Measurements from ENCODE around the gene PNCK.
A peak's percentile ranks its signal among the peaks of the same experiment; 100 is the strongest.
"Not testable (repeated sequence)": the region's sequence is repeated elsewhere in the genome, so short reads cannot be mapped to it uniquely, and the experiment has no call there.

Gene PNCK

DNA sequence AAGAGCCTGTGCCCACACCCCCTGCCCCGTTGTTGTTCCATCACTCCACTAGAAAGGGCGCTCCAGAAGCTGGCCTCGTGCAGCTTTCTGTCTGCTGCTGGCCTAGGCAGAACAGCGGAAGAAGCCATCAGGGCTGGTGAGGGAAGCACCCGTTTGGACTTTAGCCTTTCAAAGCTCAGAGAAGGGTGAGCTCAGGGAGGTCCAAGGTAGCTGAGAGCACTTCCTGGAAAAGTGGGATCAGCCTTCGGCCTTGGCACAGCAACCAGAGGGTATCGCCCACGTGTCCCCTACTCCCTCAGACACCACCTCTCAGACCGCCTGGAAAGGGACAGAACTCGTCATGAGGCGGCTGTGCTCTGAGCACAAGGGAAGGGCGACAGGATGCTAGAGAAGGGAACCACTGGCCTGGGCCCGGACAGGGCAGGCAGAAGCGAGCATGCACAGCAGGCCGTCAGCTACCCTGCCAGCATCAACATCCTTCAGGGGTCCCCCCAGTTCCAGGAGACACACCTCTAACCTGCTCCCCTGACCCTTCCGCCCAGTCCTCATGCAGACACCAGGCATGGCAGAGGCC is 25.7 kb upstream of the PNCK start:
- not testable (repeated sequence) for DNase-seq (ENCODE audit: low read depth in 3 of 3)

DNA sequence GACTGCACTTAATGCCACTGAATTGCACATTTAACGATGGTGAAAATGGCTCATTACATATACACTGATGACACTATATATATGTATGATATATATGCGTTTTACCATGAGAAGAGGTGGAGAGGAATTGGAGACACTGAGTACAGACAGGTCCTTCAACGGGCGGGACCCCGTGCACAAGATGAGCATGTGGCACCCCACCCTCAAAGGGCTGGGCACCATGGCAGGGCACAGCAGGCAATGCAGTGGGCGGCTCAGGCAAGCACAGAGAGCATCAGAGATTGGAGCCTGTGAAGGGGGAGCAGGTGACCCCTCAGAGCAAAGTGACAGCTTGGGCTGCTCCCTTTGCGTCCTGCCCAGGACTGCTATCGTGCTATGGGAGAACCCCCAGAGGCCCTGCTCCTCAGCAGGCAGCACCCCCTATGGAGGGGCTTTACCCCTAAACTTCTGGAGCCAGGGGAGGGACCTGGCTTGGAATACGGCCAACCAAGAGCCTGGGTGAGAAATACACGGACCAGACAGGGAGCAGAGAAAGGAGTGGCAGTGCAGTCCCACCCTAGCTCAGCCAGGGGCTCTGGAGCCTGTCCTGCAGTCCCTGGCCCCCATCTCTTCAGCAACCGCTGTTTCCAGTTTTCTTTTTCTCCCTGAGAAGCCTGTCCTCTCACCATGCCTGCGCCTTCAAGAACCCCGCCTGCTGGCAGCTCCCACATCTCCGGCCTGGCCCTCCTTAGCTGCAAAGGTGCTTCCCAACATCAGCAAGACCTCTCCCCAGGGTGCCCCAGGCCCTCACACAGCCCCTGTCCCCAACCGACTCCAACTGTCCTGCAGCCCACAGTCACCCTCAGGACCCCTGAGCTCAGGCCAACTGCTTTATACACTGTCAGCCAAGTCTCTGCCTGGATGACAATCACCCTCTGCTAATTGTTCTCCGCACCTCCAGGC is 24.6 kb upstream of the PNCK start:
- no peak for DNase-seq (ENCODE audit: low read depth in 3 of 3)

GRCh38 chrX:153696986-153697722 is 23.5 kb upstream of the PNCK start:
- not testable (repeated sequence) for DNase-seq (ENCODE audit: low read depth in 3 of 3)

- DNase-seq (ENCODE audit: low read depth in 3 of 3), result not testable (repeated sequence)
These were observed 22.9 kb upstream of the PNCK start for GRCh38 chrX:153696538-153696937.

DNA sequence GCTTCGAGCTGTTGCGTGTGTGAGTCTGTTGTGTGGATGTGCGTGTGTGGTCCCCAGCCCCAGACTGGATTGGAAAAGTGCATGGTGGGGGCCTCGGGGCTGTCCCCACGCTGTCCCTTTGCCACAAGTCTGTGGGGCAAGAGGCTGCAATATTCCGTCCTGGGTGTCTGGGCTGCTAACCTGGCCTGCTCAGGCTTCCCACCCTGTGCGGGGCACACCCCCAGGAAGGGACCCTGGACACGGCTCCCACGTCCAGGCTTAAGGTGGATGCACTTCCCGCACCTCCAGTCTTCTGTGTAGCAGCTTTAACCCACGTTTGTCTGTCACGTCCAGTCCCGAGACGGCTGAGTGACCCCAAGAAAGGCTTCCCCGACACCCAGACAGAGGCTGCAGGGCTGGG is 22.5 kb upstream of the PNCK start:
- DNase-seq (ENCODE audit: low read depth in 3 of 3), result no peak

DNA sequence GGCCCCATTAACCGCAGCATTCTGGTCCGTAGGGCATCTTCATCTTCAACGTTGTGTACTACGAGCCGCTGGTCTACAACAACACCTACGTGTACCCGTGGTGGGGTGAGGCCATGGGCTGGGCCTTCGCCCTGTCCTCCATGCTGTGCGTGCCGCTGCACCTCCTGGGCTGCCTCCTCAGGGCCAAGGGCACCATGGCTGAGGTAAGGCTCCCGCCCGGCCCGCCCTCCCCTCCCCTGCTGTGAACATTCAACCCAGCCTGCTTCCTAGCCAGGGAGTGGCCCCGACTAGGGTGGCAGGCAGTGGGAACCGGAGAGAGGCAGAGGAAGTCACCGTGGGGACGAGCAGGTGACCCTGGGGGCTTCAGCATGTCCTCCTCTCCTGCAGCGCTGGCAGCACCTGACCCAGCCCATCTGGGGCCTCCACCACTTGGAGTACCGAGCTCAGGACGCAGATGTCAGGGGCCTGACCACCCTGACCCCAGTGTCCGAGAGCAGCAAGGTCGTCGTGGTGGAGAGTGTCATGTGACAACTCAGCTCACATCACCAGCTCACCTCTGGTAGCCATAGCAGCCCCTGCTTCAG is 21.2 kb upstream of the PNCK start:
- DNase-seq (ENCODE audit: low read depth in 3 of 3), result no peak

- DNase-seq (ENCODE audit: low read depth in 3 of 3), result not testable (repeated sequence)
These were observed 20.6 kb upstream of the PNCK start for GRCh38 chrX:153694256-153694655.

DNA sequence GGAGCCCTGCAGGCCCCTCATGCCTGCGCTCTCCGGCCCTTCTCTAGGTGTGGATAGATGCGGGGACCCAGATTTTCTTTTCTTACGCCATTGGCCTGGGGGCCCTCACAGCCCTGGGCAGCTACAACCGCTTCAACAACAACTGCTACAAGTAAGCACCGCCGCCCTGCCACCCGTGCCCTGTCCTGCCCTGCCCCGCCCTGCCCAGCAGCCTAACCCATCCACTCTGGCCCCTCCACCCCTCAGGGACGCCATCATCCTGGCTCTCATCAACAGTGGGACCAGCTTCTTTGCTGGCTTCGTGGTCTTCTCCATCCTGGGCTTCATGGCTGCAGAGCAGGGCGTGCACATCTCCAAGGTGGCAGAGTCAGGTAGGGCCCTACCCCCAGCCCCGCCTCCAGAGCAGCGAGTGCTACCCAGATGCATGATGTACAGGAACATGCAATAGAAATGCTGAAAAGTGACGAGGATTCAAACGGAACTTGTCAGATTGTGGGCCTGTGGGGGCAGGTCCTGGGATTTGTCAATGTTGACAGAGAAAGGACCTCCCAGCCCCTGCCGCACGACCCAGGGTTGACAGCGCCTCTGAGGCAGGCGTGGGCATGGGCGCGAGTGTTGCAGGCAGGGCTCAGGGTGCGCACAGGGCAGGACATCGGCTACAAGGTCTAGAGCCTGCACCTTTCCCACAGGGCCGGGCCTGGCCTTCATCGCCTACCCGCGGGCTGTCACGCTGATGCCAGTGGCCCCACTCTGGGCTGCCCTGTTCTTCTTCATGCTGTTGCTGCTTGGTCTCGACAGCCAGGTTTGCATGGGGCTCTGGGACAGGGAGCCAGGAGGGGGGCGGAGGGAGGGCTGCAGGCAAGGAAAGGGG is 19.8 kb upstream of the PNCK start:
- DNase-seq (ENCODE audit: low read depth in 3 of 3), result no peak

DNA sequence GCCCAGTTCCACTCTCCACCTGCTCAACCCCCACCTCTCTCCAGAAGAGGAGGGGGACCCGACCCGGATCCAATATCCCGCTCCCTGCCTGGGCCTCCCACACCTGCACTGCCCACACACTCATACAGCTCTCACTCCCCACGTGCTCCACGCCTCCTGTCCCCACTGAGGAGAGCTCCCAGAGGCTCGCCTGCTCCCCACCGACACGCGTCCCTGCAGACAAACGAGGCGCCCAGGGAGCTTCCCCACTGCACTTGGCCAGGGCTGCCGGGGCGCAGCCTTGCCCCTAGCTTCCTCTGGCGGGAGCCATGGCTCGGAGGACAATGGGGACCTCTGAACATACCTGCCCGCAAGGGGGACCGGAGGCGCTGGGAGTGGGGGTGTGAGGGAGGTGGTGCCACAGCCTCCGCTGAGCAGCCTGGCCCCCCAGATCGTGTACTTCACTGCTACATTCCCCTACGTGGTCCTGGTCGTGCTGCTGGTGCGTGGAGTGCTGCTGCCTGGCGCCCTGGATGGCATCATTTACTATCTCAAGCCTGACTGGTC is 19.1 kb upstream of the PNCK start:
- no peak for DNase-seq (ENCODE audit: low read depth in 3 of 3)

DNA sequence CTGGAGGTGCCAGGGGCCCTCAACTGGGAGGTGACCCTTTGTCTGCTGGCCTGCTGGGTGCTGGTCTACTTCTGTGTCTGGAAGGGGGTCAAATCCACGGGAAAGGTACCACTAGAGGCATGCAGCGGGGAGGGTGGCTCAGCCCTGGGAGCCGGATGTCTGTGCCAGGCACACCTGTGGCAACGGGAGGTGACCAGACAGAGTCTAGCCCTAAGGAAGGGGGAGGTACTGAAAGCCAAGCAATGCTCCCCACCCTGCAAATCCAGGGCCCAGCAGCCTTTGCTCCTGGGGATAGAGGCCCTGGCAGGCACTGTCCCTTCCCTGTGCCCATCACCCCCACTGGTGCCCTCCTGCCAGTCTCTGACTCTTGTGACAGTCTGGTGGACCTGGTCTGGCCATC is 18.4 kb upstream of the PNCK start:
- DNase-seq (ENCODE audit: low read depth in 3 of 3), result no peak

DNA sequence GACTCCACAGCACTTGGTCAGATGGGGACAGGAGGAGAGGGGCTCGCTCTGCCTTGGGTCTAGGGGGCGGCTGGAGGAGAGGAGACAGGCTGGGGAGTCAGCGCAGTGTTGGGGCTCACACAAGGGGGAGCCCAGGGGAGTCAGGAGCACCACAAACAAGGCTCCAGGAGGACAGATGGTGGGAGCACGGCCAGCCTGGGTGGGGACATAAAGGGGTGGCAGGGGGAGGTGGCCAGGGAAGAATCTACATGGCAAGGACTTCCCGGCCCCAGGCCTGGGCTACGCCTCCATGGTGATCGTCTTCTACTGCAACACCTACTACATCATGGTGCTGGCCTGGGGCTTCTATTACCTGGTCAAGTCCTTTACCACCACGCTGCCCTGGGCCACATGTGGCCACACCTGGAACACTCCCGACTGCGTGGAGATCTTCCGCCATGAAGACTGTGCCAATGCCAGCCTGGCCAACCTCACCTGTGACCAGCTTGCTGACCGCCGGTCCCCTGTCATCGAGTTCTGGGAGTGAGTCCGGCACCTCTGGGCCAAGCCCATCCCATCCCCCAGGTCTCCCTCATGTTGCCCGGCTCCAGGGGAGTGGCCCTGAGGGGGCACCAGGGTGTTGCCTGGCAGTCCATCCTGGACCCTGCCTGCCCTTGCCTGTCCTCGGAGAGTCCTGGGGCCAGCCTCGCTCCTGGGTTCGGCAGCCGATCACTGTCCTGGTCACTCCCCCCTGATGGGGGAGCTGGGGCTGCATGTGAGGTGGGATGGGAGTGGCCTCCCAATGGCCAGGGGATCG is 17.6 kb upstream of the PNCK start:
- DNase-seq (ENCODE audit: low read depth in 3 of 3), result not testable (repeated sequence)

DNA sequence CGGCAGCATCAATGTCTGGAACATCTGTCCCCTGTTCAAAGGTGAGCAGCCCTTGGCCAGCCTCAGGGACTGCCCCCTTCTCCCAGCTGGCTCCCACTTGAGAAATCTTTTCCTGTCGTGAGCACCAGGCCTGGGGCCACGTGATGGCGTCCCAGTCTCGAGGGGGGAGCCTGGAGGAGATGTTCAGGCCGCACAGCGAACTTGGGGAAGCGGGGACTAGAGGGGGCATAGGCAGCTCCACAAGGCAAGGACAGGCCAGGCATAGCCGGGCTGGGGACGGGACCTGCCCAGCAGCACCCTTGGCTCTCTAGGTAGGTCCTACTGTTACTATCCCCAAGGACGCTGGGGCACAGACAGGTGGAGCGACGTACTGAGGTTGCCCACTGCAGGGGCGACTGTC is 16.9 kb upstream of the PNCK start:
- no peak for DNase-seq (ENCODE audit: low read depth in 3 of 3)

GRCh38 chrX:153689654-153690465 is 16.2 kb upstream of the PNCK start:
- no peak for DNase-seq (ENCODE audit: low read depth in 3 of 3)

DNA sequence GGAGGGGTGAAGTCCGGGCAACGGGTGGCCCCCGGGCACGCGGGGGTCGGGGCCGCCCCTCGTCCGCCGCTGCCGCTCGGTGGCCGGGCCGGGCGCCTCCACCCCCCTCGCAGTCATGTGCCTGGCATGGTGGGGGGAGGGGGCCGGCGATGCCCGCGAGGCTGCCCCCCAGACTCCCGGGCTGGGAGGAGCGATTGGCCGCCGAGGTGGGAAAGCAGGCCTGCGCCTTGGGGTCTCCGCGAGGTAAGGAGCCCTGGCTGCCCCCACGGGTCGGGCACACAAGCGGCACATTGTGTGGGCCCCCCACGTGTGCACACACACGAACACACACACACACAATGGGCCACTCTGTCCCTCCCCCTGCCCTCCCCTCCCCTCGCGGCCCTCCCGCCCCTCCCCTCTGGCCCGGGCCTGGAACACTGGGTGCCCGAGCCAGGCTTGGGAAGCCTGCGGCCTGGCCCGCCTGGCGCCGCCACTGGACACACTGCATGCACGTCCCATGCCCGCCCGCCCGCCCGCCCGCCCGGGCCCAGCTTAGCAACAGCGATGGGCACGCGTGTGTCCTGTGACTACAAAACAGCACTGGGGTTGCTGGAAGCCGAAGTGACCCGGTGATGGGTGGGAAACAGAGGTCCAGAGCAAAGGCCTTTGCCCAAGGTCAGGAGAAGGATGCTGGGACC is 15.4 kb upstream of the PNCK start:
- no peak for DNase-seq (ENCODE audit: low read depth in 3 of 3)

DNA sequence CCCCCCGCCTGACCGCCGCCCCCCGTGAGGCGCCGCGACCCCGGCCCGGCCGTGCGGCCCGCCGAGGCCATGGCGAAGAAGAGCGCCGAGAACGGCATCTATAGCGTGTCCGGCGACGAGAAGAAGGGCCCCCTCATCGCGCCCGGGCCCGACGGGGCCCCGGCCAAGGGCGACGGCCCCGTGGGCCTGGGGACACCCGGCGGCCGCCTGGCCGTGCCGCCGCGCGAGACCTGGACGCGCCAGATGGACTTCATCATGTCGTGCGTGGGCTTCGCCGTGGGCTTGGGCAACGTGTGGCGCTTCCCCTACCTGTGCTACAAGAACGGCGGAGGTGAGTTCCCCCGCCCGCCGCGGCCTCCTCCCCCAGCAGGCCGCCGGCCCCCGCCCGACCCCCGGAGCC is 14.9 kb upstream of the PNCK start:
- DNase-seq (ENCODE audit: low read depth in 3 of 3), result no peak

- no peak for DNase-seq (ENCODE audit: low read depth in 3 of 3)
These were observed 14.5 kb upstream of the PNCK start for GRCh38 chrX:153688071-153688470.

DNA sequence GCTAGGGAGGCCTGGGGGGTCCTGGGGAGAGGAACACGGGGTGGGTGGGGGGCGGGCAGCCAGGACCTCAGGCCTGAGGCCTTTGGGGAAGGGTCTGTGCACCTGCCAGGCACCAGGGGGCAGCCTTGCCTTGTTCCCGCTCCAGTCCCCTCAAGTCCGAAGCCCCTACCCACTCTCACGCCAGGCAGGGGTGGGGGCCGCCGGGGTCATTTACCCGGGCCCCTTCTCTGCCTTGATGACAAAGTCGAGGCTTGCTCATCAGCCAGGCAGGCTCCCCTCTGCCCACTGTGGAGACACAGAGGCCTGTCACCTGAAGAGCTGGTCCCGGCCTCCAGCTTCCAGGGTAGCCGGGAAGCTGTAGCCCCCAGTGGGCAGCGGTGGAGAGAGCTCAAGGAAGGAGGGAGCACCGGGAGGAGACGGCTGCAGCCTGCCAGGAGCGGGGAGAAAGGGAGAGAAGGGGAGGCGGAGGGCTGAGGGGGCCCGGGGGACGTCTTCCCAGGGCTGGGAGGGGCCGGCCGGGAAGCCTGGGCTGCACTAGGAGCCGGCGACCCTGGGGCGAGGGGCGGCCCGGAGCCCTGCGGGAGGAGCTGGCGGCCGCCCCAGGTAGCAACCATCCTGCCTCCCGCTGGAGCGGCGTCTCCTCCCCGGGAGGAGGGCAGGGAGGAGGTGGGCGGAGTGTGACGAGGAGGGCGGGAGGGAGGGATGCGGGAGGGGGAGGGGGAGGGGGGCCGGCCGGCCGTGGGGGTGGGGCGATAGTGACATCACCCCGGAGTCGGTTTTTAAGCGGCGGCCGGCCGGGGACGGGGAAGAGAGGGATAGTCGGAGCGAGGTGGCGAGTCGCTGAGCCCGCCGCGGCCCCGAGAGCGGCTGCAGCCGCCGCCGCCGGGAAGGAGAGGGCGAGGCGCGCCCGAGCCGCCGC is 13.8 kb upstream of the PNCK start, which contains the start of gene SLC6A8:
SLC6A8 (plus strand) TSS at position 806 of the 919 bp plus-strand sequence. CDS start 649 bp downstream, outside the sequence.
- DNase-seq (ENCODE audit: low read depth in 3 of 3), result peak in 1 of 3 experiments; percentile 32
